SK-N-MC (cell line): ENCODE data around the gene TRAF3.

Source experiments
- DNase-seq: peaks from one replicate; pipeline ENCODE4 v3.0.0-alpha.2; 2011; ENCODE audit warnings: low read depth, low spot score
- H3K27ac ChIP-seq: fragments of 200-600 bp; sonication (generic); 2 replicates; pipeline ENCODE4 v1.5.1; 2016; ENCODE audit warnings: mixed run types
- H3K36me3 ChIP-seq: fragments of 200-600 bp; sonication (generic); 2 replicates; pipeline ENCODE4 v1.6.1; 2017; ENCODE audit warnings: antibody characterized with exemption, low read length, mixed read lengths; ENCODE audit not compliant: insufficient read depth
- H3K4me3 ChIP-seq: fragments of 200-600 bp; sonication (generic); 2 replicates; pipeline ENCODE4 v1.5.1; 2016
- H3K9ac ChIP-seq: fragments of 200-600 bp; sonication (generic); 2 replicates; pipeline ENCODE4 v1.8.0; 2017; ENCODE audit warnings: mixed run types, mixed read lengths; ENCODE audit not compliant: insufficient read length
- H3K9me3 ChIP-seq: fragments of 200-600 bp; sonication (generic); 2 replicates; pipeline ENCODE4 v1.6.1; 2017; ENCODE audit warnings: low read depth, mild to moderate bottlenecking, antibody characterized with exemption, low read length, moderate library complexity, mixed read lengths
- EZH2 ChIP-seq: fragments of 200-600 bp; sonication (generic); IDR thresholded peaks from one replicate; pipeline ENCODE4 v1.6.1; 2017; ENCODE audit warnings: antibody characterized with exemption
- FOXP2 ChIP-seq: optimal IDR thresholded peaks from 2 replicates; pipeline ENCODE3; 2011; ENCODE audit warnings: mild to moderate bottlenecking, moderate library complexity; ENCODE audit not compliant: insufficient read depth; ENCODE audit errors: extremely low read length, control extremely low read depth
- POLR2AphosphoS5 ChIP-seq: IDR thresholded peaks from 2 replicates; pipeline ENCODE4 v1.6.1; 2012; ENCODE audit warnings: mild to moderate bottlenecking, low read depth, low read length, borderline replicate concordance

Gene TRAF3

DNA sequence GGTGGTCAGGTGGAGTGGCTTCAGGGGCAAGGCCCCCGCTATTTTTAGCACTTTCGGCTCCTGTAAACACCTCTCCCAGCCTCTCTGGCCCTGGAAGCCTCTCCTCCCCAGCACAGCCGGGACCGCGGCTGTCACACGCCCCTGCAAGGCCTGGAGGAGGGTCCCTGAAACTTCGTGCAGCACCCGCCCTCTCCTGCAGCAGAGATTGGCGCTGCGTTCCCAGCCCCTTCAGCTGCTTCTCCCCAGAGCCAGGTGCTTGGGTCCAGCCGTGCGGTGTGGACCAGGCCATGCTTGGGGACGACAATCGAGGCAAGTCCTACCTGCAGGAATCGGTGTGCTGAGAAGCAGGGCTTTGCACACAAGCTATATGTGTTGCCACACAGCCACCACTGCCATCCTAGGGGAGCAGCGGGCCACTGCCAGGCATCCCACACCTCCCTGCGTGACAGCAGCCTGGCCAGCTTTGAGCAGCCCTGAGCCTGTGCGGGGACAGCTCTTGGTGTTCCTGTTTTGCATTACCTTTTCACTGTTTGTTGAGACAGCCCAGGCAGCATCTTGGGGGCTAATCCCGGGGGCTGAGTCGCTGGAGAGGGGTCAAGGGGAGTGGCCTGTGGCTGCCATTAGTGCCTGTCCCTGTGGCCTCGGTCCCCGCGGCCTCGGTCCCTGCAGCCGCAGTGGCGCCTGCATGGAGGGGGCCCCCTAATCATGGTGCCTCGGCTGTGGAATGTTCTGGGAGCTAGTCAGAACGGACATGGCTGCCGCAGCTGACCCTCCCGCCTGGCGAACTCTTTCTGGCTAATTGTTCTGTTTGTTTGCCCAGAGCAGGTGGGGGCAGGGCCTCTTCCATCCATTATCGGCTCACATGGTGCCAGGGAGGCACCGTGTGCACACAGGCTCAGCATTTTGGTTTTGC, 27.6 kb upstream of the TRAF3 start:
- peaks cover 23% of the 10 kb centered on the region; the same call in 1 of the 2 replicates for H3K36me3 ChIP-seq
- DNase-seq, result no peak
- TF ChIP-seq EZH2 (no peak), FOXP2 (no peak), POLR2AphosphoS5 (no peak)
- H3K9ac ChIP-seq, result no peak overlapping the region
- no peaks in the 10 kb centered on the region for H3K9me3 ChIP-seq
- H3K27ac ChIP-seq, result peak overlapping the region; percentile 62; the same call in 1 of the 2 replicates
- H3K4me3 ChIP-seq, result no peak overlapping the region

DNA sequence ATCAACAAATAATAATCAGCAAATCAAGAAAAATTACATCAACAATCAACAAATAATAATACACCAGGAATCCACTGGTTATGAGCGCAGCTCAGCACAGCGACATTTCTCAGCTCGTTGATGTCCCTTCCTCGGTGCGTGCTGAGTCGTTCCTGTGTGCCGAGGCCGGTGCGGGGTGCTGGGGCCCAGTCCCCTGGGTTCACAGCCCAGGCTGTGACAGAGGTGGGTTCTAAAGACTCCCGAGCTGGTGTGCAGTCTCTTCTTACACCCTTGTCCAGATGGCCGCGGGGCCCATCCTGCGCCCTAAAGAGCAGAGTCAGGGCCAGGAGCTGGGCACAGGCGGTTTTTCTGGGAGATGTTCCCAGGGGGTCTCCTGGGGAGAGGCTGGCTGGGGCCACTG, 26.9 kb upstream of the TRAF3 start:
- peak overlapping the region; percentile 62 for H3K27ac ChIP-seq
- TF ChIP-seq FOXP2 (no peak), POLR2AphosphoS5 (no peak), EZH2 (no peak)
- DNase-seq, result no peak
- no peak overlapping the region for H3K9ac ChIP-seq
- H3K36me3 ChIP-seq, result peaks cover 23% of the 10 kb centered on the region; the same call in 1 of the 2 replicates
- no peak overlapping the region for H3K4me3 ChIP-seq
- H3K9me3 ChIP-seq, result no peaks in the 10 kb centered on the region

DNA sequence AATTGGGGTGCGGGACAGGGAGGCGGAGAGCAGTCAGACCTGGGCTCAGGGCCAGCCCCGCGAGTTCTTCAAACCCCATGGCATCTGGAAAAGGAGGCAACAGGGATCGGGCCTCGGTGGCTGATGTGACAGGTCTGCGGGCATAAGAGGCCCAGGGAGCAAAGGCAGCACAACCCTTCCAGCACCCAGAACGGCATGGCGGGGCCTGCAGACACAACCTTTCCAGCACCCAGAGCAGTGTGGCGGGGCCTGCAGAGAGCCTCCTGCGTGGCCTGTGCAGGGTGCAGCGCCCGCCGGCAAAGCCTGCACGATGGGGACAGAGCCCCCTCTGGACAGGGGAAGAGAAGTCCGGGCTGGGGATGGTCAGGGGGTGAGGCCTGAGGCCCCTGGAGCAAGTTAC, 26.2 kb upstream of the TRAF3 start:
- TF ChIP-seq FOXP2 (no peak), POLR2AphosphoS5 (no peak), EZH2 (no peak)
- H3K9me3 ChIP-seq, result no peaks in the 10 kb centered on the region

DNA sequence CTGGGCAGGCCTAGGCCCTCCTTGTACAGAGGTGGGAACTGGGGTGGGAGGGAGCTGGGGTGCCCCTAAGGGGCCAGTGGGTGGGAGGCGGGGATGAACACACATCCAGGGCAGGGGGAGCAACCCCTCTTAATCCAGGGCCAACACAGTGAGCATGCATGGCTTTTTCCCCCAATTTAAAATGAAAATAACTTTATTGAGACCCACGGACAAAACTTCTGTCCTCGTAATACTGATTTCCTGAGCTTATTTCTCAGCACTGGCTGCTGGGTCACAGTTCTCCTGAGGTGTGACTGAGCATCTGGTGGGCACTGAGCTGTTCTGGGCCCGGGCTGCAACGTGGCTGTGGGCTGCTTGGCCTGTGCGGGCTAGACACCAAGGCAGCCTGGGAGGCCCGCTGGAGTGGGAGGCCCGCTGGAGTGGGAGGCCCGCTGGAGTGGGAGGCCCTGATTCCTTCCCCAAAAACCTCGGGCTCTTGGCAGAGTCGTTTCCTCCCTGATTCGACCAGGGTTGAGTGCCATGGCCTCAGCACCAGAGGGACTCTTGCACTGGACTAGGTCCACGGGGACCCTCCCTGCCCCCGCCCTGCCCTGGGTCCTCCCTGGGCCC, 24.9 kb upstream of the TRAF3 start:
- no peak overlapping the region for H3K4me3 ChIP-seq
- no peak overlapping the region for H3K27ac ChIP-seq
- TF ChIP-seq EZH2, result no peak
- no peak; the same call in 1 of the 2 replicates for TF ChIP-seq POLR2AphosphoS5
- TF ChIP-seq FOXP2, result no peak
- H3K9ac ChIP-seq, result no peak overlapping the region
- DNase-seq, result no peak
- no peaks in the 10 kb centered on the region for H3K9me3 ChIP-seq
- H3K36me3 ChIP-seq, result peaks cover 9% of the 10 kb centered on the region; the same call in 1 of the 2 replicates

More for the DNA sequence above, 26.2 kb upstream of the TRAF3 start:
- H3K36me3 ChIP-seq, result peaks cover 21% of the 10 kb centered on the region; the same call in 1 of the 2 replicates
- H3K9ac ChIP-seq, result no peak overlapping the region
- no peak overlapping the region for H3K4me3 ChIP-seq
- H3K27ac ChIP-seq, result peak overlapping the region; percentile 62; the same call in 1 of the 2 replicates
- DNase-seq, result no peak

DNA sequence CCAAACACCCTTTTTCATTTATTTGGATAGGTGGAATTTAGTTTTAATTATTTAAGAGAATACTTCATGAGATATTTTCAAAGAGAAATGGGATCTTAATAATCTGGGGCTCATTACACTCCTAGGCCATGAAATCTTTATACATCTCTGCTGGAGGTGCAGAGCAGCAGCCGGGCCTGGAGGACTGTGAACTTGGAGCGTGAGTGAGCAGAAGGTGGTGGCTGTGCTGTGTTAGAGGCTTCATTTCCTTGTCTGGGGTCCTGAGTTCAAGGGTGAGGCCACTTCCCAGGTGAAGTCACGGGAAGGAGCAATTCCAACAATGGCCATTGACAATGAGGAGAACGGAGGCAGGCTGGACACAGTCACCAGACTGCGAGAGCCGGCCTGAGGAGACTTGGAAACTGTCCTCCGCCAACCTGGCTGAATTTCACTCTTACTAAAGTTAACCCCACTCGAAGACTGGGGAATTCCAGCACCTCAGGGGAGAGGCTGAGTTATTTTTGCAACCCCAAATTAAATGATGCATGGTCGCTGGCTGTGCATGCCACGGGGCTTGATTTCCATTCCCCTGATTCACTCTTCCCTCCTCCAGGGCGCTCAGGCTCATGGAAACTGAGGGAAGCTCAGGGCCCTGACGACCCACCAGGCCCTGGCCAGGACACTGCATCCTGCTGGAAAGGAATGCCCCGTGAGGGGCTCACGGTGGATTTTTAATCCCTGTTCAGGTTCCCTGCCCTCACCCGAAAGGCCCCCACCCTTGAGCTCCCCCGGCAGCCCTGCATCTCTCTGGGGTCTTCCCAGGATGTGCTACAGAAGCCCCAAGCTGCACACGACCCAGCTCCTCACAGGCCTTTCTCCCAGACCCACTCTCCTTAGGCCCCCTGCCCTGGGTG, 22.6 kb upstream of the TRAF3 start:
- TF ChIP-seq EZH2 (no peak), POLR2AphosphoS5 (no peak), FOXP2 (no peak)
- Histone ChIP-seq H3K4me3 (no peak overlapping the region), H3K27ac (0 out of 2 replicates have a peak overlapping the region, but pooled peaks have one; percentile 6), H3K9me3 (no peaks in the 10 kb centered on the region), H3K36me3 (no peaks in the 10 kb centered on the region; the same call in 1 of the 2 replicates), H3K9ac (no peak overlapping the region)
- DNase-seq, result no peak

DNA sequence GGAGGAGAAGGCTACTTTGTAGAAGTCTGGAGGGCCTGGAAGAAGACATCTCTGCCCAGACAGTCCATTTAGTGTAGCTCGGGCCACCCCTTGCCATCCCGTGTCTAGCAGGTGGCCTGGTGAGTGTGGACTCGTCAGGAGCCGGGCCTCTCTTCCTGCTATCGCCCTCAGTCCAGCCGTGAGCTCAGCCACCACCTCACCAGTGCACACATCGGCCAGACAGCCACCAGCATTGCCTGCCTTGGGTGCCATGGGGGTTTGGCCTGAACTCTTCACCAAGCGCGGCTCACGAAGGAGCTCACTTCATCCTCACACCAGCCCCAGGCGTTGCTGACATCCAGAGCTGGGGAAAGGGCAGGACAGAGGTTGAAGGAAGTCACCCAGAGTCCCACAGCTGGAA, 19.6 kb upstream of the TRAF3 start:
- Histone ChIP-seq H3K4me3 (no peak overlapping the region), H3K27ac (peak overlapping the region; percentile 42; the same call in 1 of the 2 replicates), H3K9ac (no peak overlapping the region), H3K9me3 (no peaks in the 10 kb centered on the region), H3K36me3 (no peaks in the 10 kb centered on the region)
- TF ChIP-seq POLR2AphosphoS5 (no peak), EZH2 (no peak), FOXP2 (no peak)
- no peak for DNase-seq

DNA sequence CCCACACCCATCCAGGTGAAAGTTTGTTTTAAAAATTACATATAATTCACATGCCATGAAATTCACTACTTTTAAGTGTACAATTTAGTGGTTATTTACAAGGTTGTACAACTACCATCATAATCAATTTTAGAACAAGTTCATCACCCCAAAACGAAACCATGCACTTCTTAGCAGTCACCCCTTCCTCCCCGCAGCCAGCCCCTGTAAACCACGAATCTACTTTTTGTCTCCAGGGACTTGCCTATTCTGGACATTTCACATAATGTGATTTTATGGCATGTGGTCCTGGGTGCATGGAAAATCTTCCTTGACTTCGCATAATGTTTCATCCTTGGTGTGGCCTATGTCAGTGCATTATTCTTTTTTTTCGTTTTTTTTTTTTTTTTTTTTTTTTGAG, 19.2 kb upstream of the TRAF3 start:
- Histone ChIP-seq H3K9me3 (no peaks in the 10 kb centered on the region), H3K36me3 (no peaks in the 10 kb centered on the region), H3K27ac (peak overlapping the region; percentile 42; the same call in 1 of the 2 replicates), H3K4me3 (no peak overlapping the region), H3K9ac (no peak overlapping the region)
- TF ChIP-seq EZH2, result no peak
- no peak for TF ChIP-seq FOXP2
- no peak for TF ChIP-seq POLR2AphosphoS5
- DNase-seq, result no peak
